ENCODE data around the gene MYLK4. TPM values are rescaled to one million over a fixed set of nuclear protein-coding genes. Genes with fewer than 3 reads are reported as not detected.

The MYLK4 gene
- total RNA-seq, 4 donors from 2014 or later, result 0.65 to 1.5 (median 0.93) TPM

DNA sequence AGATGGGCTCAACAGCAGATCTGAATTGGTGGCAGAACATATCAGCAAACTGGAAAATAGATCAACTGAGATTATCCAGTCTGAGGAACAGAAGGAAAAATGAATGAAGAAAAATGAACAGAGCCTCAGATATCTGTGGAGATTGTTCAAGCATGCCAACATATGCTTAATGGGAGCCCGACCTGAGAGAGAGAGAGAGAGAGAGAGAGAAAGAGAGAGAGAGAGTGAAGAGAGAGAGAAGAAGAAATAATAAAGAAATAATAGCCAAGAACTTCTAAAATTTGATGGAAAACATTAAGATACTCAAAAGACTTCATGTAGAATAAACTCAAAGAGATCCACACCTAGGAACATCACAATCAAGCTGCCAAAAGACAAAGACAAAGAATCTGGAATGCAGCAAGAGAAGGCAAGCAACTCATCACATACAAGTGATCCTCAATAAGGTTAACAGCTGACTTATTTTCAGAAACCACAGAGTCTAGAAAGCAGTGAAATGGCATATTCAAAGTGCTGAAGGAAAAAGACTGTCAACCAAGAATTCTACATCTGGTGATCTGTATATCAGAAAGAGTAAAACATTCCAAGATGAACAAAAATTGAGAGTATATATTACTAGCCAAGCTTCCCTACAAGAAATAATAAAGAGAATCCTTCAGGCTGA, 97.2 kb downstream of the MYLK4 start:
- TF ChIP-seq, protein P1, sequence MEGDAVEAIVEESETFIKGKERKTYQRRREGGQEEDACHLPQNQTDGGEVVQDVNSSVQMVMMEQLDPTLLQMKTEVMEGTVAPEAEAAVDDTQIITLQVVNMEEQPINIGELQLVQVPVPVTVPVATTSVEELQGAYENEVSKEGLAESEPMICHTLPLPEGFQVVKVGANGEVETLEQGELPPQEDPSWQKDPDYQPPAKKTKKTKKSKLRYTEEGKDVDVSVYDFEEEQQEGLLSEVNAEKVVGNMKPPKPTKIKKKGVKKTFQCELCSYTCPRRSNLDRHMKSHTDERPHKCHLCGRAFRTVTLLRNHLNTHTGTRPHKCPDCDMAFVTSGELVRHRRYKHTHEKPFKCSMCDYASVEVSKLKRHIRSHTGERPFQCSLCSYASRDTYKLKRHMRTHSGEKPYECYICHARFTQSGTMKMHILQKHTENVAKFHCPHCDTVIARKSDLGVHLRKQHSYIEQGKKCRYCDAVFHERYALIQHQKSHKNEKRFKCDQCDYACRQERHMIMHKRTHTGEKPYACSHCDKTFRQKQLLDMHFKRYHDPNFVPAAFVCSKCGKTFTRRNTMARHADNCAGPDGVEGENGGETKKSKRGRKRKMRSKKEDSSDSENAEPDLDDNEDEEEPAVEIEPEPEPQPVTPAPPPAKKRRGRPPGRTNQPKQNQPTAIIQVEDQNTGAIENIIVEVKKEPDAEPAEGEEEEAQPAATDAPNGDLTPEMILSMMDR (IDR thresholded peaks at IDR 0.05; ENCODE audit: low read depth), result no peak

DNA sequence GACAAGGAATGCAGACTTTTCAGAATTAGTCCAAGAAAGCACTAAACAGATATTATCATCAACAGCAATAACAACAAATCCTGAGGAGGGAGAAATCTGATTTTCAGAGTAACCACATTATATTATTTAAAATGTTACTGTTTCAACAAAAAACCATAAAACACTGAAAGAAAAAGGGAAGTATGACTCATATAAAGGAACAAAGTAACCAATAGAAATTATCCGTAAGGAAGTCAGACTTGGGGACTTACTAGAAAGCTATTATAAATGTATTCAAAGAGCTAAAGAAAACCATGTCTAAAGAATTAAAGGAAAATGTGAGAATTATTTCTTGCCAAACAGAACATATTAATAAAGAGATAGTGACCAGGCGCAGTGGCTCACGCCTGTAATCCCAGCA, 98.1 kb downstream of the MYLK4 start:
- TF ChIP-seq, protein P1 (IDR thresholded peaks at IDR 0.05; ENCODE audit: low read depth), result no peak

DNA sequence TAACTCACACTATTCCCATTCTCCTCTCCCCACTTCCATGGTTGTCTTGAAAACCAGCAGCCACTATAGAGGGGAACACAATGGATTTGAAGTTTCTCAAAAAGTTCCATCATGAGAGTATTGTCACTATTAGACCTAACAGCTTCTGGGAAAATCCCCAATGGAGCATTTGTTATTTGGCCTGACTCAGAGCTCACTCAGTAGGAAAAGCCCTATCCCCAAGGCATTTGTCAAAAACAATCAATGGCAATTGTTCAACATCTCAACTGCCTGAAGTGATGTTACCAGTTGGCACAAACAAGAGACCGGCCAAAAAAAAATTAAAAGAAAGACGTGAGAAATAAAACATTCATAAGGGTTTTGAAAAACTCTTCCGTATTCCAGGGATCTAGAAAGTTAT, 98.8 kb downstream of the MYLK4 start:
- TF ChIP-seq, protein P1 (IDR thresholded peaks at IDR 0.05; ENCODE audit: low read depth), result no peak

GRCh38 chr6:2651536-2651935, 99.2 kb downstream of the MYLK4 start:
- TF ChIP-seq, protein P1 (IDR thresholded peaks at IDR 0.05; ENCODE audit: low read depth), result no peak

- TF ChIP-seq, protein P1 (IDR thresholded peaks at IDR 0.05; ENCODE audit: low read depth), result no peak
Measured at GRCh38 chr6:2646346-2646745, 104.4 kb downstream of the MYLK4 start.

GRCh38 chr6:2643935-2644539, 106.7 kb downstream of the MYLK4 start:
- TF ChIP-seq, protein P1 (IDR thresholded peaks at IDR 0.05; ENCODE audit: low read depth), result no peak

- TF ChIP-seq, protein P1 (IDR thresholded peaks at IDR 0.05; ENCODE audit: low read depth), result no peak
Measured at GRCh38 chr6:2643130-2643529, 107.6 kb downstream of the MYLK4 start.

Data from subcutaneous adipose tissue (tissue), 4 donors.